Measurements from ENCODE around the gene DOK3. TPM values are rescaled to one million over a fixed set of nuclear protein-coding genes. Genes with fewer than 3 reads are reported as not detected.

DOK3 gene
- total RNA-seq, 1 donor from 2014 or later = 11.6 TPM

GRCh38 chr5:177482359-177482795 is 27.2 kb downstream of the DOK3 start:
- H3K9me3 Mint-ChIP-seq (ENCODE audit: low read depth) = no peaks in the 10 kb centered on the region
- H3K36me3 Mint-ChIP-seq (ENCODE audit: insufficient read depth) = peaks cover 9% of the 10 kb centered on the region
- H3K27me3 Mint-ChIP-seq = no peaks in the 10 kb centered on the region
- TF ChIP-seq CTCF (IDR thresholded peaks at IDR 0.05; ENCODE audit: unreplicated experiment) = no peak
- no peaks in the 10 kb centered on the region for H3K4me1 Mint-ChIP-seq (ENCODE audit: low read depth)
- H3K27ac Mint-ChIP-seq = no peak overlapping the region
- no peak overlapping the region for H3K4me3 Mint-ChIP-seq (ENCODE audit: low read depth)
- no peak for DNase-seq (ENCODE audit: low spot score, unreplicated experiment)

- no peak for TF ChIP-seq CTCF (IDR thresholded peaks at IDR 0.05; ENCODE audit: unreplicated experiment)
- peak overlapping the region; percentile 81 for H3K27ac Mint-ChIP-seq
- H3K4me3 Mint-ChIP-seq (ENCODE audit: low read depth) = no peak overlapping the region
These were observed 29.9 kb downstream of the DOK3 start for GRCh38 chr5:177479774-177480173.

GRCh38 chr5:177478711-177479646 is 30.6 kb downstream of the DOK3 start:
- Mint-ChIP-seq H3K27me3 (peaks cover 5% of the 10 kb centered on the region), H3K9me3 (ENCODE audit: low read depth) (no peaks in the 10 kb centered on the region), H3K27ac (peak overlapping the region; percentile 85), H3K4me3 (ENCODE audit: low read depth) (no peak overlapping the region), H3K36me3 (ENCODE audit: insufficient read depth) (peaks cover 2% of the 10 kb centered on the region), H3K4me1 (ENCODE audit: low read depth) (peaks cover 3% of the 10 kb centered on the region)
- TF ChIP-seq CTCF (IDR thresholded peaks at IDR 0.05; ENCODE audit: unreplicated experiment) = no peak
- no peak for DNase-seq (ENCODE audit: low spot score, unreplicated experiment)

More at GRCh38 chr5:177479774-177480173, 29.9 kb downstream of the DOK3 start:
- DNase-seq (ENCODE audit: low spot score, unreplicated experiment) = no peak
- H3K4me1 Mint-ChIP-seq (ENCODE audit: low read depth) = no peaks in the 10 kb centered on the region
- no peaks in the 10 kb centered on the region for H3K9me3 Mint-ChIP-seq (ENCODE audit: low read depth)
- H3K27me3 Mint-ChIP-seq = peaks cover 5% of the 10 kb centered on the region
- peaks cover 3% of the 10 kb centered on the region for H3K36me3 Mint-ChIP-seq (ENCODE audit: insufficient read depth)

- H3K4me3 Mint-ChIP-seq (ENCODE audit: low read depth) = no peak overlapping the region
These were observed 31.7 kb downstream of the DOK3 start for GRCh38 chr5:177477701-177478477.

More at GRCh38 chr5:177477701-177478477, 31.7 kb downstream of the DOK3 start:
- no peaks in the 10 kb centered on the region for H3K9me3 Mint-ChIP-seq (ENCODE audit: low read depth)
- no peak for DNase-seq (ENCODE audit: low spot score, unreplicated experiment)
- no peak for TF ChIP-seq CTCF (IDR thresholded peaks at IDR 0.05; ENCODE audit: unreplicated experiment)
- peaks cover 5% of the 10 kb centered on the region for H3K4me1 Mint-ChIP-seq (ENCODE audit: low read depth)
- H3K36me3 Mint-ChIP-seq (ENCODE audit: insufficient read depth) = no peaks in the 10 kb centered on the region
- H3K27me3 Mint-ChIP-seq = peaks cover 5% of the 10 kb centered on the region
- peak overlapping the region; percentile 73 for H3K27ac Mint-ChIP-seq
